Activated CD4-positive, alpha-beta T cell treated with anti-CD3 and anti-CD28 coated beads, Interleukin-2, amount 10 ng/mL, durations not matched to agents 7 days and 5 days (primary cell): Measurements from ENCODE around the gene TTC29. TPM values are rescaled to one million over a fixed set of nuclear protein-coding genes. Genes with fewer than 3 reads are reported as not detected.
"Not testable (repeated sequence)": the region's sequence is repeated elsewhere in the genome, so short reads cannot be mapped to it uniquely, and the experiment has no call there.

Source experiments
- CTCF ChIA-PET: fragments of 350-600 bp; sonication (Branson Sonifier 250); formaldehyde crosslinking; loops from one replicate; lab custom pipeline; 2021; ENCODE audit warnings: antibody characterized with exemption; lab: Charles Lee
- POLR2A ChIA-PET: fragments of 350-600 bp; sonication (Branson Sonifier 250); formaldehyde crosslinking; loops from one replicate; lab custom pipeline; 2021; ENCODE audit warnings: antibody characterized with exemption; lab: Charles Lee
- DNase-seq: peaks from one replicate; pipeline ENCODE4 v3.0.0-alpha.2; 2020
- H3K27ac Mint-ChIP-seq: one replicate; pipeline ENCODE4 v1.8.0; 2021; ENCODE audit warnings: mild to moderate bottlenecking, moderate library complexity, mixed read lengths
- H3K27me3 Mint-ChIP-seq: one replicate; pipeline ENCODE4 v1.8.0; 2021; ENCODE audit warnings: mixed read lengths
- H3K36me3 Mint-ChIP-seq: one replicate; pipeline ENCODE4 v1.8.0; 2021; ENCODE audit warnings: low read depth, mixed read lengths
- H3K4me1 Mint-ChIP-seq: one replicate; pipeline ENCODE4 v1.8.0; 2021; ENCODE audit warnings: mixed read lengths
- H3K4me3 Mint-ChIP-seq: one replicate; pipeline ENCODE4 v1.8.0; 2021; ENCODE audit warnings: mild to moderate bottlenecking, moderate library complexity, mixed read lengths
- H3K9me3 Mint-ChIP-seq: one replicate; pipeline ENCODE4 v1.8.0; 2021; ENCODE audit warnings: mixed read lengths
- total RNA-seq, 2 experiments: library from RNA; stranded (reverse); gene quantifications; one replicate each; pipeline ENCODE4 v1.2.3, GENCODE V29; 2021

TTC29 gene
- total RNA-seq, 2 experiments from 2014 or later, result not detected

- Mint-ChIP-seq H3K27ac (no peak overlapping the region), H3K4me1 (no peaks in the 10 kb centered on the region), H3K27me3 (peaks cover 2% of the 10 kb centered on the region), H3K9me3 (no peaks in the 10 kb centered on the region), H3K36me3 (no peaks in the 10 kb centered on the region), H3K4me3 (no peak overlapping the region)
- ChIA-PET POLR2A (no interaction called here), CTCF (no interaction called here)
- no peak for DNase-seq
These were observed 182.1 kb downstream of the TTC29 start for GRCh38 chr4:146763560-146763959.

- Mint-ChIP-seq H3K27ac (no peak overlapping the region), H3K9me3 (no peaks in the 10 kb centered on the region), H3K36me3 (no peaks in the 10 kb centered on the region), H3K4me3 (no peak overlapping the region), H3K4me1 (no peaks in the 10 kb centered on the region), H3K27me3 (peaks cover 2% of the 10 kb centered on the region)
- POLR2A ChIA-PET, result no interaction called here
- CTCF ChIA-PET, result interaction anchor here (0.9 kb wide), 1 partner anchor 13 kb away, joined by 5 read pairs; no protein-coding TSS in a partner anchor
- DNase-seq, result no peak
These were observed 183.6 kb downstream of the TTC29 start for GRCh38 chr4:146762016-146762415.

- ChIA-PET POLR2A (no interaction called here), CTCF (no interaction called here)
- H3K27me3 Mint-ChIP-seq, result no peaks in the 10 kb centered on the region
- no peak overlapping the region for H3K27ac Mint-ChIP-seq
- H3K4me3 Mint-ChIP-seq, result no peak overlapping the region
- peaks cover 1% of the 10 kb centered on the region for H3K9me3 Mint-ChIP-seq
- H3K36me3 Mint-ChIP-seq, result no peaks in the 10 kb centered on the region
- no peak for DNase-seq
- no peaks in the 10 kb centered on the region for H3K4me1 Mint-ChIP-seq
These were observed 203.2 kb downstream of the TTC29 start for GRCh38 chr4:146742416-146742815.

GRCh38 chr4:146739182-146739581 lies 206.5 kb downstream of the TTC29 start:
- POLR2A ChIA-PET, result no interaction called here
- Mint-ChIP-seq H3K4me1 (no peaks in the 10 kb centered on the region), H3K9me3 (no peaks in the 10 kb centered on the region), H3K27me3 (no peaks in the 10 kb centered on the region), H3K36me3 (no peaks in the 10 kb centered on the region), H3K4me3 (no peak overlapping the region), H3K27ac (no peak overlapping the region)
- CTCF ChIA-PET, result no interaction called here
- DNase-seq, result no peak

- H3K27me3 Mint-ChIP-seq, H3K27ac Mint-ChIP-seq, H3K36me3 Mint-ChIP-seq, H3K4me1 Mint-ChIP-seq, POLR2A ChIA-PET, H3K9me3 Mint-ChIP-seq, DNase-seq, H3K4me3 Mint-ChIP-seq, CTCF ChIA-PET: not testable (repeated sequence)
These were observed 222.1 kb downstream of the TTC29 start for GRCh38 chr4:146723519-146723918.

GRCh38 chr4:146709956-146710355 lies 235.7 kb downstream of the TTC29 start:
- POLR2A ChIA-PET, result no interaction called here
- Mint-ChIP-seq H3K4me1 (no peaks in the 10 kb centered on the region), H3K36me3 (no peaks in the 10 kb centered on the region), H3K9me3 (no peaks in the 10 kb centered on the region), H3K27me3 (no peaks in the 10 kb centered on the region), H3K4me3 (no peak overlapping the region), H3K27ac (no peak overlapping the region)
- DNase-seq, result no peak
- CTCF ChIA-PET, result no interaction called here

- no peak for DNase-seq
- H3K36me3 Mint-ChIP-seq, result no peaks in the 10 kb centered on the region
- no peaks in the 10 kb centered on the region for H3K4me1 Mint-ChIP-seq
- H3K27ac Mint-ChIP-seq, result no peak overlapping the region
- ChIA-PET POLR2A (no interaction called here), CTCF (no interaction called here)
- no peak overlapping the region for H3K4me3 Mint-ChIP-seq
- no peaks in the 10 kb centered on the region for H3K9me3 Mint-ChIP-seq
- H3K27me3 Mint-ChIP-seq, result peaks cover 2% of the 10 kb centered on the region
These were observed 245.8 kb downstream of the TTC29 start for GRCh38 chr4:146699910-146700309.

GRCh38 chr4:146674829-146675570 lies 270.7 kb downstream of the TTC29 start:
- H3K4me1 Mint-ChIP-seq, result no peaks in the 10 kb centered on the region
- DNase-seq, result no peak
- ChIA-PET CTCF (no interaction called here), POLR2A (no interaction called here)
- H3K9me3 Mint-ChIP-seq, result no peaks in the 10 kb centered on the region
- H3K27me3 Mint-ChIP-seq, result peaks cover 2% of the 10 kb centered on the region
- no peaks in the 10 kb centered on the region for H3K36me3 Mint-ChIP-seq
- H3K4me3 Mint-ChIP-seq, result no peak overlapping the region
- H3K27ac Mint-ChIP-seq, result no peak overlapping the region

- H3K4me1 Mint-ChIP-seq, H3K27ac Mint-ChIP-seq, DNase-seq, H3K27me3 Mint-ChIP-seq, POLR2A ChIA-PET, CTCF ChIA-PET, H3K4me3 Mint-ChIP-seq, H3K9me3 Mint-ChIP-seq, H3K36me3 Mint-ChIP-seq: not testable (repeated sequence)
These were observed 281.7 kb downstream of the TTC29 start for GRCh38 chr4:146663968-146664311.

- no peak for DNase-seq
- ChIA-PET POLR2A (no interaction called here), CTCF (no interaction called here)
- Mint-ChIP-seq H3K9me3 (peaks cover 4% of the 10 kb centered on the region), H3K27ac (no peak overlapping the region), H3K36me3 (no peaks in the 10 kb centered on the region), H3K27me3 (peaks cover 17% of the 10 kb centered on the region), H3K4me1 (no peaks in the 10 kb centered on the region), H3K4me3 (no peak overlapping the region)
These were observed 284.3 kb downstream of the TTC29 start for GRCh38 chr4:146661367-146661766.
